ENCODE data around the gene SLAMF7.

Gene SLAMF7

GRCh38 chr1:160706526-160707235 lies 32.4 kb upstream of the SLAMF7 start:
- in situ Hi-C loops (cut with HindIII; ENCODE audit: low pct_ligation_motif_present, low sequenced_read_pairs) = no loop called here
- TF ChIP-seq CTCF (IDR thresholded peaks at IDR 0.05; ENCODE audit: low read depth, low read length, missing control alignments) = no peak
- no peaks in the 10 kb centered on the region for H3K27me3 ChIP-seq (replicated peaks)
- DNase-seq = no peak
- H3K4me3 ChIP-seq (ENCODE audit: low read depth, low read length) = no peak overlapping the region
- H3K27ac ChIP-seq = no peak overlapping the region
- no peaks in the 10 kb centered on the region for H3K36me3 ChIP-seq (replicated peaks)

- Histone ChIP-seq H3K27me3 (replicated peaks) (no peaks in the 10 kb centered on the region), H3K4me3 (ENCODE audit: low read depth, low read length) (no peak overlapping the region), H3K36me3 (replicated peaks) (no peaks in the 10 kb centered on the region), H3K27ac (no peak overlapping the region)
- no peak for TF ChIP-seq CTCF (IDR thresholded peaks at IDR 0.05; ENCODE audit: low read depth, low read length, missing control alignments)
- no peak for DNase-seq
- in situ Hi-C loops (cut with HindIII; ENCODE audit: low pct_ligation_motif_present, low sequenced_read_pairs) = no loop called here
These were observed 31.6 kb upstream of the SLAMF7 start for GRCh38 chr1:160707236-160708064.

GRCh38 chr1:160708118-160708517 lies 30.9 kb upstream of the SLAMF7 start:
- in situ Hi-C loops (cut with HindIII; ENCODE audit: low pct_ligation_motif_present, low sequenced_read_pairs) = no loop called here
- H3K4me3 ChIP-seq (ENCODE audit: low read depth, low read length) = no peak overlapping the region
- H3K27me3 ChIP-seq (replicated peaks) = no peaks in the 10 kb centered on the region
- TF ChIP-seq CTCF (IDR thresholded peaks at IDR 0.05; ENCODE audit: low read depth, low read length, missing control alignments) = no peak
- H3K27ac ChIP-seq = no peak overlapping the region
- H3K36me3 ChIP-seq (replicated peaks) = no peaks in the 10 kb centered on the region
- no peak for DNase-seq

GRCh38 chr1:160708801-160709200 lies 30.2 kb upstream of the SLAMF7 start:
- DNase-seq = no peak
- in situ Hi-C loops (cut with HindIII; ENCODE audit: low pct_ligation_motif_present, low sequenced_read_pairs) = no loop called here
- no peak overlapping the region for H3K4me3 ChIP-seq (ENCODE audit: low read depth, low read length)
- no peaks in the 10 kb centered on the region for H3K36me3 ChIP-seq (replicated peaks)
- no peaks in the 10 kb centered on the region for H3K27me3 ChIP-seq (replicated peaks)
- H3K27ac ChIP-seq = no peak overlapping the region
- no peak for TF ChIP-seq CTCF (IDR thresholded peaks at IDR 0.05; ENCODE audit: low read depth, low read length, missing control alignments)

GRCh38 chr1:160709715-160710114 lies 29.3 kb upstream of the SLAMF7 start:
- H3K4me3 ChIP-seq (ENCODE audit: low read depth, low read length) = no peak overlapping the region
- no peaks in the 10 kb centered on the region for H3K36me3 ChIP-seq (replicated peaks)
- DNase-seq = no peak
- no peaks in the 10 kb centered on the region for H3K27me3 ChIP-seq (replicated peaks)
- in situ Hi-C loops (cut with HindIII; ENCODE audit: low pct_ligation_motif_present, low sequenced_read_pairs) = no loop called here
- no peak overlapping the region for H3K27ac ChIP-seq
- no peak for TF ChIP-seq CTCF (IDR thresholded peaks at IDR 0.05; ENCODE audit: low read depth, low read length, missing control alignments)
